ENCODE data around the gene PIK3R5. TPM values are rescaled to one million over a fixed set of nuclear protein-coding genes. Genes with fewer than 3 reads are reported as not detected.

Gene PIK3R5
- polyA plus RNA-seq, 3 donors = 32.1 to 127 (median 47.5) TPM

DNA sequence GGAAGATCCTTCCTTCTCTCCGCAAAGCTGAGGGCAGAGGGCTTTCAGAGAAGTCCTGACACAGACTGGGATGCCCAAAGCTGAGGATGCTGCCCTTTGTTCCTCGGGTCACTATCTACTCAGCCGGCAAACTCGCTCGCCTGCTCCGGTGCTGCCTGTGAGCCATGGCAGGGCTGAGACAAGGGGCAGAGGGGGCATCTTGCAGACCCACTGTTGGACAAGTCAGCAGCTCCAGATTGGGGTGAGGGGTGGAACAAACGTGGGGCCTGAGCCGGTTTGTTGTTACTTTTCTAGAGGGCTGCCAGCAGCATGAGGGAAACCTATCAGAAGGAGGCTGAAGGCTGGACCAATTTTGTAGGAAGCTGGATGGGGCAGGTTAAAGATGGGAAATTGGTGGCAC is 51.0 kb downstream of the PIK3R5 start:
- Histone ChIP-seq H3K4me1 (ENCODE audit: control insufficient read depth in 1 of 2, insufficient read depth in 2 of 2, low read length in 2 of 2) (peaks cover 23 to 37% of the 10 kb centered on the region in 2 donors), H3K9ac (ENCODE audit: insufficient read depth, low read length, poor library complexity, severe bottlenecking) (no peak overlapping the region), H4K20me1 (ENCODE audit: insufficient read depth, low read length) (peaks cover 34% of the 10 kb centered on the region), H3K27me3 (ENCODE audit: control insufficient read depth in 2 of 2, insufficient read depth in 2 of 2, low read length in 2 of 2) (no peaks in the 10 kb centered on the region), H3K4me2 (replicated peaks; ENCODE audit: extremely low read depth, low read length, poor library complexity, severe bottlenecking) (no peak overlapping the region), H3K79me2 (ENCODE audit: insufficient read depth, low read length) (peaks cover 87% of the 10 kb centered on the region), H3K36me3 (replicated peaks in 1 of 2; ENCODE audit: control insufficient read depth in 1 of 2, insufficient read depth in 2 of 2, low read length in 2 of 2) (peaks cover 35 to 52% of the 10 kb centered on the region in 2 donors), H3K9me3 (replicated peaks in 1 of 2; ENCODE audit: control insufficient read depth in 1 of 2, insufficient read depth in 1 of 2, low read length in 2 of 2) (no peaks in the 10 kb centered on the region), H3K4me3 (replicated peaks in 1 of 3; ENCODE audit: low read depth in 2 of 3, low read length in 3 of 3) (no peak overlapping the region), H3K27ac (ENCODE audit: low read depth in 1 of 2, low read length in 2 of 2) (peak overlapping the region in 1 of 2 donors; percentile 98), H2AFZ (ENCODE audit: insufficient read depth, low read depth, low read length, poor library complexity, severe bottlenecking) (no peak overlapping the region)
- intact Hi-C loops (cut with micrococcal nuclease) = loop anchor here in 1 of 2 donors (2.0 to 5.0 kb wide), 2 partner anchors 52 to 78 kb away; no protein-coding TSS in a partner anchor
- peak in 1 of 3 donors; percentile 6 for DNase-seq
- 97% methylated on average over 8 of the region's 8 CpGs for WGBS (ENCODE audit: insufficient coverage)
- Mint-ChIP-seq H3K36me3 (peaks cover 76 to 88% of the 10 kb centered on the region in 2 donors), H3K4me3 (no peak overlapping the region), H3K9me3 (peaks cover 2 to 11% (median 5%) of the 10 kb centered on the region in 7 donors), H3K27me3 (ENCODE audit: low read depth in 3 of 3) (no peaks in the 10 kb centered on the region), H3K4me1 (peaks cover 39% of the 10 kb centered on the region), H3K27ac (peak overlapping the region; percentile 23 to 100 (median 98))
- TF ChIP-seq, protein P1, sequence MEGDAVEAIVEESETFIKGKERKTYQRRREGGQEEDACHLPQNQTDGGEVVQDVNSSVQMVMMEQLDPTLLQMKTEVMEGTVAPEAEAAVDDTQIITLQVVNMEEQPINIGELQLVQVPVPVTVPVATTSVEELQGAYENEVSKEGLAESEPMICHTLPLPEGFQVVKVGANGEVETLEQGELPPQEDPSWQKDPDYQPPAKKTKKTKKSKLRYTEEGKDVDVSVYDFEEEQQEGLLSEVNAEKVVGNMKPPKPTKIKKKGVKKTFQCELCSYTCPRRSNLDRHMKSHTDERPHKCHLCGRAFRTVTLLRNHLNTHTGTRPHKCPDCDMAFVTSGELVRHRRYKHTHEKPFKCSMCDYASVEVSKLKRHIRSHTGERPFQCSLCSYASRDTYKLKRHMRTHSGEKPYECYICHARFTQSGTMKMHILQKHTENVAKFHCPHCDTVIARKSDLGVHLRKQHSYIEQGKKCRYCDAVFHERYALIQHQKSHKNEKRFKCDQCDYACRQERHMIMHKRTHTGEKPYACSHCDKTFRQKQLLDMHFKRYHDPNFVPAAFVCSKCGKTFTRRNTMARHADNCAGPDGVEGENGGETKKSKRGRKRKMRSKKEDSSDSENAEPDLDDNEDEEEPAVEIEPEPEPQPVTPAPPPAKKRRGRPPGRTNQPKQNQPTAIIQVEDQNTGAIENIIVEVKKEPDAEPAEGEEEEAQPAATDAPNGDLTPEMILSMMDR (IDR thresholded peaks at IDR 0.05) = no peak

DNA sequence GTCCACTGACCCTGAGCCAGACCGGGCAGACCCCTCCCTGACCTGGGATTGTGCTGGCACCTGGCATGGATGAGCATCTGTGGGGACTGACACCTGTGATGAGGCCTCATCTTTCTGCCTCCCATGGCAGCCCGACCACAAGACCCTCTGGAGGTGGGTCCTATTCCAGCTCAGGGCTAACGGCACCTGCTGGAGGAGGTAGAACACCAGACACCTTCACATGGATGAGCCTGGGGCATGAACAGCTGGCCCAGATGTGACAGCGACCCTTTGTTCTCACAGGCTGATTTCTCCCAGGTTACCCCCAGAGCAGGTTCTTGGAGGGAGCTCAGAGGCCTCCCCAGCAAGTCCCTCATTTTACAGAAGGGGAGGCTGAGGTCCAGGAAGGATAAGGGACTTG is 51.6 kb downstream of the PIK3R5 start:
- Histone ChIP-seq H3K4me2 (replicated peaks; ENCODE audit: extremely low read depth, low read length, poor library complexity, severe bottlenecking) (no peak overlapping the region), H3K36me3 (replicated peaks in 1 of 2; ENCODE audit: control insufficient read depth in 1 of 2, insufficient read depth in 2 of 2, low read length in 2 of 2) (peaks cover 40 to 59% of the 10 kb centered on the region in 2 donors), H3K27ac (ENCODE audit: low read depth in 1 of 2, low read length in 2 of 2) (peak overlapping the region in 1 of 2 donors; percentile 98), H3K4me1 (ENCODE audit: control insufficient read depth in 1 of 2, insufficient read depth in 2 of 2, low read length in 2 of 2) (peaks cover 18 to 30% of the 10 kb centered on the region in 2 donors), H3K4me3 (replicated peaks in 1 of 3; ENCODE audit: low read depth in 2 of 3, low read length in 3 of 3) (no peak overlapping the region), H3K27me3 (ENCODE audit: control insufficient read depth in 2 of 2, insufficient read depth in 2 of 2, low read length in 2 of 2) (no peaks in the 10 kb centered on the region), H2AFZ (ENCODE audit: insufficient read depth, low read depth, low read length, poor library complexity, severe bottlenecking) (no peak overlapping the region), H4K20me1 (ENCODE audit: insufficient read depth, low read length) (peaks cover 41% of the 10 kb centered on the region), H3K9me3 (replicated peaks in 1 of 2; ENCODE audit: control insufficient read depth in 1 of 2, insufficient read depth in 1 of 2, low read length in 2 of 2) (no peaks in the 10 kb centered on the region), H3K9ac (ENCODE audit: insufficient read depth, low read length, poor library complexity, severe bottlenecking) (no peak overlapping the region), H3K79me2 (ENCODE audit: insufficient read depth, low read length) (peaks cover 80% of the 10 kb centered on the region)
- peaks cover 2 to 8% (median 5%) of the 10 kb centered on the region in 7 donors for H3K9me3 Mint-ChIP-seq
- peak in 1 of 3 donors; percentile 6 for DNase-seq
- peak overlapping the region in 6 of 7 donors; percentile 72 to 100 (median 98) for H3K27ac Mint-ChIP-seq
- H3K4me1 Mint-ChIP-seq = peaks cover 32% of the 10 kb centered on the region
- H3K27me3 Mint-ChIP-seq (ENCODE audit: low read depth in 3 of 3) = no peaks in the 10 kb centered on the region
- no peak overlapping the region for H3K4me3 Mint-ChIP-seq
- H3K36me3 Mint-ChIP-seq = peaks cover 77 to 88% of the 10 kb centered on the region in 2 donors
- 100% methylated on average over 2 of the region's 4 CpGs for WGBS (ENCODE audit: insufficient coverage)
- TF ChIP-seq, protein P1 (IDR thresholded peaks at IDR 0.05) = no peak
- intact Hi-C loops (cut with micrococcal nuclease) = loop anchor here in 1 of 2 donors (2.0 to 5.0 kb wide), 2 partner anchors 53 to 78 kb away; no protein-coding TSS in a partner anchor
